AG04450 (cell line): Measurements from ENCODE around the gene AP3D1. TPM values are rescaled to one million over a fixed set of nuclear protein-coding genes. Genes with fewer than 3 reads are reported as not detected.
"Not testable (repeated sequence)": the region's sequence is repeated elsewhere in the genome, so short reads cannot be mapped to it uniquely, and the experiment has no call there.

ENCODE experiments used
- CTCF ChIA-PET: fragments of 300-600, 350-600 bp; formaldehyde crosslinking; extraction: SDS; loops from one replicate; lab custom pipeline; 2022; ENCODE audit warnings: antibody characterized with exemption, inconsistent platforms; lab: Charles Lee
- POLR2A ChIA-PET: fragments of 350-600 bp; formaldehyde crosslinking; extraction: SDS; loops from one replicate; lab custom pipeline; 2021; ENCODE audit warnings: antibody characterized with exemption, inconsistent platforms; lab: Yijun Ruan, JAX
- DNase-seq: peaks from one replicate; pipeline ENCODE4 v3.0.0-alpha.2; 2011; ENCODE audit warnings: low read depth, low spot score
- H3K27ac ChIP-seq: one replicate; pipeline ENCODE4 v1.5.1; 2012; ENCODE audit warnings: low read depth, low read length, control low read depth
- H3K27me3 ChIP-seq: one replicate; pipeline ENCODE4 v1.6.0; 2012; ENCODE audit warnings: low read length; ENCODE audit not compliant: control insufficient read depth, insufficient read depth
- H3K4me3 ChIP-seq: 2 replicates; pipeline ENCODE4 v1.5.1; 2011; ENCODE audit warnings: mild to moderate bottlenecking, low read depth, low read length, control low read depth
- H3K9me3 ChIP-seq: 2 replicates; pipeline ENCODE4 v1.5.1; 2012; ENCODE audit warnings: low read length; ENCODE audit not compliant: control insufficient read depth, insufficient read depth
- polyA plus RNA-seq: library from polyadenylated mRNA; depleted of rRNA; stranded (reverse); fragments of >200 nt; gene quantifications from 2 replicates; pipeline ENCODE4 v1.2.3, GENCODE V29; 2011
- TF ChIP-seq, protein P1 (sequence below): IDR thresholded peaks from 2 replicates; pipeline ENCODE4 v1.5.1; 2011; ENCODE audit warnings: low read depth, low read length, control low read depth, inconsistent platforms

AP3D1 gene
- polyA plus RNA-seq, 1 experiment, result 68.2 TPM

- no peak for DNase-seq
- Histone ChIP-seq H3K4me3 (no peak overlapping the region), H3K27me3 (no peaks in the 10 kb centered on the region), H3K27ac (no peak overlapping the region), H3K9me3 (peaks cover under 1% of the 10 kb centered on the region; the same call in 1 of the 2 replicates)
- TF ChIP-seq, protein P1, sequence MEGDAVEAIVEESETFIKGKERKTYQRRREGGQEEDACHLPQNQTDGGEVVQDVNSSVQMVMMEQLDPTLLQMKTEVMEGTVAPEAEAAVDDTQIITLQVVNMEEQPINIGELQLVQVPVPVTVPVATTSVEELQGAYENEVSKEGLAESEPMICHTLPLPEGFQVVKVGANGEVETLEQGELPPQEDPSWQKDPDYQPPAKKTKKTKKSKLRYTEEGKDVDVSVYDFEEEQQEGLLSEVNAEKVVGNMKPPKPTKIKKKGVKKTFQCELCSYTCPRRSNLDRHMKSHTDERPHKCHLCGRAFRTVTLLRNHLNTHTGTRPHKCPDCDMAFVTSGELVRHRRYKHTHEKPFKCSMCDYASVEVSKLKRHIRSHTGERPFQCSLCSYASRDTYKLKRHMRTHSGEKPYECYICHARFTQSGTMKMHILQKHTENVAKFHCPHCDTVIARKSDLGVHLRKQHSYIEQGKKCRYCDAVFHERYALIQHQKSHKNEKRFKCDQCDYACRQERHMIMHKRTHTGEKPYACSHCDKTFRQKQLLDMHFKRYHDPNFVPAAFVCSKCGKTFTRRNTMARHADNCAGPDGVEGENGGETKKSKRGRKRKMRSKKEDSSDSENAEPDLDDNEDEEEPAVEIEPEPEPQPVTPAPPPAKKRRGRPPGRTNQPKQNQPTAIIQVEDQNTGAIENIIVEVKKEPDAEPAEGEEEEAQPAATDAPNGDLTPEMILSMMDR, result no peak
- ChIA-PET POLR2A (no interaction called here), CTCF (no interaction called here)
Measured at GRCh38 chr19:2089727-2090053, 61.7 kb downstream of the AP3D1 start.

DNA sequence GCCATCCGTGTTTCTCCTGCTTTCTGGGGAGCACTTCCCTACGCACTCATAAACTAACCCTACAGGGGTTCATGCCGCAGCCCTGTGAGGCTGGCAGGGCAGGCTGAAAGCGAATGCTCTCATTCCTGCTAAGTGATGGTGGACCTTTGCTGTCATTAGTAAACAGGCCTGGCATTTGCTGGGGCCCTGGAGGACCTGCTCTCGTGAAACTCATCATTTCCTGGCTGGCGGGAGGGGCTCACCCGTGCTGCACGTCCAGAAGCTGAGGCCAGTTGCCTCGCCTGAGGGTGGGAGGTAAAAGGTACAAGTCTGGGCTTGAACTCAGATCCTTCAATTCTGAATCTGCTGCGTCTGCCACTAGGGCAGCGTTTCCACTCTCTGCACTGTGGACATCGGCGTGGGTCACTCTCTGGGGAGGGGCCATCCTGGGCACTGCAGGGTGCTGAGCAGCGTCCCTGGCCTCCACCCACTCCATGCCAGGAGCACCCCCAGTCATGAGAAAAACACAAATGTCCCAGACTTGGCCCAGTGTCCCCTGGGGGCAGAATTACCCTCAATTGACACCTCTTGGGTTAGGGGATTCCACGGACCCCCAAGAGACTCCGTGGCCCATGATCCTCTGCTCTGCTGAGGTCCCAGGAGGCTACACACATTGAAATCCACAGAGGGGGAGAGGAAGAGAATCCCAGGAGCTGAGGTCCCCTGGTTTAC, 62.2 kb downstream of the AP3D1 start:
- Histone ChIP-seq H3K27ac (no peak overlapping the region), H3K4me3 (no peak overlapping the region), H3K27me3 (no peaks in the 10 kb centered on the region), H3K9me3 (no peaks in the 10 kb centered on the region; the same call in 1 of the 2 replicates)
- TF ChIP-seq, protein P1, result no peak
- POLR2A ChIA-PET, result no interaction called here
- no peak for DNase-seq
- CTCF ChIA-PET, result no interaction called here

DNA sequence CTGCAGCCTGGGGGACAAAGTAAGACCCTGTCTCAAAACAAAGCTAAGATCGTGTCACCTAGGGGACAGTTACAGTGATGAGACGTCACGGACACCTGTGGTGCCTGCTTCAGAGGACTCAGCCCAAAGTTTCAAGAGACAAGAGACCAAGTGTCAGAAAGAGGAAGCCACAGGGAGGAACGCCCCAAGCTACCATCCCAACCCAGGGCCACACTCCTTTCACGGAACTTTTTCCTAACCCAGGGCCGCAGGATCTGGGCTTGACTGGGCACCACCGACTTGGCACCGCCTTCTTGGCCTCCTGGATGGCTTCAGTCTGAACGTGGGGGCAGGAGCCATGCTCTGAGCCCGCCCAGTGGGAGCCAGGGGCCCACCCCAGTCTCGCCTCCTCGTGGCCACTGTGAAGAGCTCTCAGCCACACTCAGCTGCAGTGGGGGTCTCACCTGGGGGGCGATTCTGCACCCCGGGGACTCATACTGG, 63.7 kb downstream of the AP3D1 start:
- no peak overlapping the region for H3K27ac ChIP-seq
- H3K4me3 ChIP-seq, result no peak overlapping the region
- no peaks in the 10 kb centered on the region; the same call in 1 of the 2 replicates for H3K9me3 ChIP-seq
- CTCF ChIA-PET, result no interaction called here
- no peak for DNase-seq
- H3K27me3 ChIP-seq, result no peaks in the 10 kb centered on the region
- TF ChIP-seq, protein P1, result no peak
- POLR2A ChIA-PET, result no interaction called here

GRCh38 chr19:2086695-2087620, 64.4 kb downstream of the AP3D1 start:
- H3K9me3 ChIP-seq, POLR2A ChIA-PET, H3K27me3 ChIP-seq, H3K27ac ChIP-seq, H3K4me3 ChIP-seq, DNase-seq, CTCF ChIA-PET: not testable (repeated sequence)

GRCh38 chr19:2084993-2085720, 66.2 kb downstream of the AP3D1 start:
- Histone ChIP-seq H3K4me3 (no peak overlapping the region), H3K27me3 (no peaks in the 10 kb centered on the region), H3K27ac (no peak overlapping the region), H3K9me3 (no peaks in the 10 kb centered on the region; the same call in 1 of the 2 replicates)
- POLR2A ChIA-PET, result interaction anchor here (0.7 kb wide), 1 partner anchor 95 kb away, joined by 8 read pairs; no protein-coding TSS in a partner anchor
- CTCF ChIA-PET, result interaction anchor here (0.6 to 0.7 kb wide), 2 partner anchors 190 to 307 kb away, joined by 4 to 6 read pairs; no protein-coding TSS in a partner anchor
- no peak for DNase-seq
- TF ChIP-seq, protein P1, result no peak
